Measurements from ENCODE around the gene KBTBD7. TPM values are rescaled to one million over a fixed set of nuclear protein-coding genes. Genes with fewer than 3 reads are reported as not detected.
"Not testable (repeated sequence)": the region's sequence is repeated elsewhere in the genome, so short reads cannot be mapped to it uniquely, and the experiment has no call there.

KBTBD7 gene
- total and polyA plus RNA-seq, 12 donors = 1.6 to 7.6 (median 5.3) TPM

DNA sequence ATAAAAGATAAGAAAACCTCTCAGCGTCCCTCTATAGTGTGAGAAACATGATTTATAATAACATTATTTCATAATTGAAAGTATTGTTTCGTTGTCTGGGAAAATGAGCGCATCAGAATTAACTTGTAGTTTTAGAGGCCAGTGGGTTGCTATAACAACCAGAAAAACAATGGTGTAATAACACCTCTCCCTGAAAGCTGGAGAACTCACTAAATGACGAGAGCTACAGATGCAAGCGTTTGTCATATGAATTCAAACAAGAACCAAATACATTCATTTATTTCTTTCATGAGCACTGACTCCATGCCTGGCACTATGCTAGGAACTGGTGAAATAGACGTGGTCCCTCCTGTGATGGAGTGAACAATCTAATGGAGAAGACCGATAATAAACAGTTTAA lies 16.3 kb downstream of the KBTBD7 start:
- ATAC-seq (no peak), DNase-seq (no peak)
- intact Hi-C loops (cut with DNase I) = no loop called here
- WGBS, 2 donors = 81 to 85% methylated on average over 7 of the region's 7 CpGs
- Histone ChIP-seq H3K27me3 (no peaks in the 10 kb centered on the region), H3K36me3 (peaks cover 0 to 5% (median 0%) of the 10 kb centered on the region in 9 donors), H3K9me3 (peaks cover 0 to 28% (median 17%) of the 10 kb centered on the region in 11 donors), H3K4me3 (no peak overlapping the region), H3K27ac (peak overlapping the region in 1 of 10 donors; percentile 69), H3K4me1 (peaks cover 0 to 7% (median 0%) of the 10 kb centered on the region in 9 donors)
- TF ChIP-seq CTCF (IDR thresholded peaks at IDR 0.05) = no peak

- Histone ChIP-seq H3K4me3 (no peak overlapping the region), H3K27ac (peak overlapping the region in 1 of 10 donors; percentile 69), H3K27me3 (no peaks in the 10 kb centered on the region), H3K4me1 (peaks cover 0 to 7% (median 0%) of the 10 kb centered on the region in 9 donors), H3K36me3 (peaks cover 0 to 5% (median 0%) of the 10 kb centered on the region in 9 donors), H3K9me3 (peaks cover 0 to 28% (median 17%) of the 10 kb centered on the region in 11 donors)
- no peak for TF ChIP-seq CTCF (IDR thresholded peaks at IDR 0.05)
- WGBS, 2 donors = 38 to 39% methylated on average over 2 of the region's 2 CpGs
- intact Hi-C loops (cut with DNase I) = no loop called here
- no peak for ATAC-seq
- DNase-seq = no peak
Observed at GRCh38 chr13:41177616-41178015, 16.8 kb downstream of the KBTBD7 start.

- intact Hi-C loops (cut with DNase I) = not testable (repeated sequence)
- WGBS, 2 donors = 93 to 94% methylated on average over 8 of the region's 8 CpGs
Observed at GRCh38 chr13:41175576-41175975, 18.8 kb downstream of the KBTBD7 start.

GRCh38 chr13:41162151-41162550 lies 32.2 kb downstream of the KBTBD7 start:
- WGBS, 2 donors = 94 to 95% methylated on average over 3 of the region's 3 CpGs
- DNase-seq (no peak), ATAC-seq (no peak)
- no peaks in the 10 kb centered on the region for H3K4me1 ChIP-seq
- no peak overlapping the region for H3K4me3 ChIP-seq
- no peak for TF ChIP-seq CTCF (IDR thresholded peaks at IDR 0.05)
- intact Hi-C loops (cut with DNase I) = no loop called here
- H3K27me3 ChIP-seq = no peaks in the 10 kb centered on the region
- H3K36me3 ChIP-seq = no peaks in the 10 kb centered on the region
- no peak overlapping the region for H3K27ac ChIP-seq
- H3K9me3 ChIP-seq = no peaks in the 10 kb centered on the region

More at GRCh38 chr13:41175576-41175975, 18.8 kb downstream of the KBTBD7 start:
- ATAC-seq, DNase-seq, H3K27ac ChIP-seq, H3K4me3 ChIP-seq, H3K4me1 ChIP-seq, H3K36me3 ChIP-seq, H3K27me3 ChIP-seq: not testable (repeated sequence)
- H3K9me3 ChIP-seq = peaks cover 0 to 28% (median 17%) of the 10 kb centered on the region in 11 donors

DNA sequence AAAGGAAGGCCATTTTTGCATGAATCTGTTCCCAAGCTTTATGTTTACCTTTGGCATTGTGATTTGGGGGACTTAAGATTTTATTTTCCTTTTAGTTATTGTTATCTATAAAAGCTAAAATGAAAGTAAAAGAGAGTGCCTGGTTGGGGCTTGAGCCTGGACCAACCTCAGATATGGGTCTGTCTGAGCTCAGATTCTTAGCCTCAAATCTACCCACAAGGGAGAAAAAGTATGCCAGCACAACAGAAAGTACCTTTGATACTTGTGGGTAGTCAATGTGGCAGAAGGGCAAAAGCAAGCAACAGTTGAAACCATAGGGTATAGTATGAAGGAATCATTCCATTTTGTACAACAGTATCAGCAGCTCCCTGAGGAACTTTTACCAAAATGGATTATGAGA lies 35.2 kb downstream of the KBTBD7 start:
- Histone ChIP-seq H3K9me3 (no peaks in the 10 kb centered on the region), H3K27ac (no peak overlapping the region), H3K4me1 (no peaks in the 10 kb centered on the region), H3K36me3 (no peaks in the 10 kb centered on the region), H3K4me3 (no peak overlapping the region), H3K27me3 (no peaks in the 10 kb centered on the region)
- intact Hi-C loops (cut with DNase I) = no loop called here
- no peak for TF ChIP-seq CTCF (IDR thresholded peaks at IDR 0.05)
- ATAC-seq = no peak
- DNase-seq = no peak
